GM08714 (cell line): ENCODE results near the gene ZBTB8A.

ENCODE experiments used
- H3K4me3 ChIP-seq: fragments of 200-500 bp; sonication (Bioruptor generic); 2 replicates; pipeline ENCODE4 v1.5.1; 2014; ENCODE audit warnings: mild to moderate bottlenecking, low read length, inconsistent platforms
- ZNF274 ChIP-seq: IDR thresholded peaks from 2 replicates; pipeline ENCODE4 v1.6.1; 2012; ENCODE audit warnings: mild to moderate bottlenecking, low read depth, low read length

Gene ZBTB8A

GRCh38 chr1:32538887-32539583, at the start of gene ZBTB8A:
ZBTB8A (plus strand) TSS chr1:32539427; CDS start chr1:32592932, 53,505 bp downstream.
- no peak for TF ChIP-seq ZNF274
- peak within 1 kb of the TSS; percentile 73 for H3K4me3 ChIP-seq

GRCh38 chr1:32489774-32490454, 49.3 kb upstream of the ZBTB8A start:
- H3K4me3 ChIP-seq = no peak overlapping the region
- no peak for TF ChIP-seq ZNF274

GRCh38 chr1:32491386-32491785, 47.8 kb upstream of the ZBTB8A start:
- TF ChIP-seq ZNF274 = no peak
- no peak overlapping the region for H3K4me3 ChIP-seq

- H3K4me3 ChIP-seq = no peak overlapping the region
- TF ChIP-seq ZNF274 = no peak
Measured at GRCh38 chr1:32494196-32494595, 45.0 kb upstream of the ZBTB8A start.

- H3K4me3 ChIP-seq = no peak overlapping the region
- no peak for TF ChIP-seq ZNF274
Measured at GRCh38 chr1:32494711-32495337, 44.4 kb upstream of the ZBTB8A start.

GRCh38 chr1:32496127-32496526, 43.1 kb upstream of the ZBTB8A start:
- TF ChIP-seq ZNF274 = no peak
- H3K4me3 ChIP-seq = no peak overlapping the region

- no peak overlapping the region for H3K4me3 ChIP-seq
- no peak for TF ChIP-seq ZNF274
Measured at GRCh38 chr1:32498751-32499150, 40.5 kb upstream of the ZBTB8A start.

- no peak for TF ChIP-seq ZNF274
Measured at GRCh38 chr1:32500387-32501209, 38.6 kb upstream of the ZBTB8A start.

GRCh38 chr1:32501865-32502264, 37.4 kb upstream of the ZBTB8A start:
- H3K4me3 ChIP-seq = no peak overlapping the region
- no peak for TF ChIP-seq ZNF274

More at GRCh38 chr1:32500387-32501209, 38.6 kb upstream of the ZBTB8A start:
- H3K4me3 ChIP-seq = peak overlapping the region; percentile 69

GRCh38 chr1:32503153-32503552, 36.1 kb upstream of the ZBTB8A start:
- no peak overlapping the region for H3K4me3 ChIP-seq
- TF ChIP-seq ZNF274 = no peak

GRCh38 chr1:32507021-32507420, 32.2 kb upstream of the ZBTB8A start:
- no peak for TF ChIP-seq ZNF274
- no peak overlapping the region for H3K4me3 ChIP-seq

- H3K4me3 ChIP-seq = no peak overlapping the region
- no peak for TF ChIP-seq ZNF274
Measured at GRCh38 chr1:32508761-32509160, 30.5 kb upstream of the ZBTB8A start.

- H3K4me3 ChIP-seq = no peak overlapping the region
- TF ChIP-seq ZNF274 = no peak
Measured at GRCh38 chr1:32509939-32510338, 29.3 kb upstream of the ZBTB8A start.

GRCh38 chr1:32516402-32516801, 22.8 kb upstream of the ZBTB8A start:
- H3K4me3 ChIP-seq = no peak overlapping the region
- no peak for TF ChIP-seq ZNF274

- no peak for TF ChIP-seq ZNF274
- H3K4me3 ChIP-seq = no peak overlapping the region
Measured at GRCh38 chr1:32518976-32519375, 20.3 kb upstream of the ZBTB8A start.
